ENCODE data around the gene SLC37A3.
"Not testable (repeated sequence)": the region's sequence is repeated elsewhere in the genome, so short reads cannot be mapped to it uniquely, and the experiment has no call there.

The SLC37A3 gene

DNA sequence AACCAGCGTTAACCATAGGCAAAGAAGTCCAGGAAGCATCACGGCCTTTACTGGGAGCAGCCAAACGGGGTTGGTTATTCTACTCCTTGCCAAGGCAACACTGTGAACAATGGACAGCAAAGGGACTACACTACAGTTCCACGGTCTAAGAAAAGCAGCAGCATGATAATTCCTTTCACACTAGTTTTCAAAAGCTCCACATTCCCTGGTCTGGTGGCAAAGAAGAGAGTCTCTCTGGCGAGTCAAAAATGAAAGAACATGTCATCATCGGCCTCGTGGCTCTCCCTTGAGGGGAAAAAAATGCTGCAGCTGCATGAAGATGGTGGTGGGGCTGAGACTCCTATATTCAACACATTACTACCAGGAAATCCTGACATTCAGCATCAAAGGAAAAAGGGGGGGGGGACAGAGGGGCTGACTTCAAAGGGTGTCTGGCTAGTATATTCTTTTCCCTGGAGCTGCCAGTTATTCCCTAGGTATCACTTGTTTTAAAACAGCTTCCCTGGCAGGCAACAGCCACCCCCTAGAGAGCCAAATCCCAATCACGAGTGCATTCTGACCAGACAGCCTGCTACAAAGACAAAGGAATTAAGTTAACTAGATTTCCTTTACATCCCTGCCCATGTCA lies 49.1 kb downstream of the SLC37A3 start:
- in situ Hi-C loops (cut with MboI; ENCODE audit: low sequenced_read_pairs): loop anchor here (25.0 kb wide), 1 partner anchor 337 kb away; no protein-coding TSS in a partner anchor

DNA sequence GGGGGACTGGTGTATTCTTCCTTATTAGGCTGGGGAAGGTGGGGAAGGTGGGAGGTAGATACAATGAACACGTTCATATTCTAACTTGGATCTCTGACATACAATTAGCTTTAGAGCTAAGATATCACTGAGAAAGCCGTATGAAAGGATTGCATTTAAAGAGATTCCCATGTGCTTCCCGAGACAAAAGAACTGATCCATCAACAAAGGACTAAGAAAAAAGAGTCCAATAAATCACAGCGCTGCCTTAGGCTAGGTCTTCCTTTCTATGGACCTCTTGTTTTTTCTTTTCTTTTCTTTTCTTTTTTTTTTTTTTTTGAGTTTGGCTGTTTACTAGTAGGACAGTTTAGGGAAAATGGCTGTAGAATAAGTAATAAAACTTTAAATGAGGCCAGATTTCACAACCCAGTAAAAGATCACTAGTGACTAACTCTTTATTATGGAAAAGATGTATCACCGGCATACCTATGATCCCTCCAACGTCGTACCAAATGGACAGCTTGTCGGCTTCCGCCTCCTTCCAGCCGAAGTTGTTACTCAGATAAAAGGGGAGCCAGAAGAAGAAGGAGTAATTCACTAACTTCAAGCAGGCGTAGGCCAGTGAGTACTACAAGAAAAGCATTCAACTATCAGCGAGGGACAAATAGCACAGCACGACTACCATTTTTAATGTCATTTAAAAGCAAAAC lies 50.0 kb downstream of the SLC37A3 start:
- in situ Hi-C loops (cut with MboI; ENCODE audit: low sequenced_read_pairs): loop anchor here (25.0 kb wide), 1 partner anchor 336 kb away; no protein-coding TSS in a partner anchor

DNA sequence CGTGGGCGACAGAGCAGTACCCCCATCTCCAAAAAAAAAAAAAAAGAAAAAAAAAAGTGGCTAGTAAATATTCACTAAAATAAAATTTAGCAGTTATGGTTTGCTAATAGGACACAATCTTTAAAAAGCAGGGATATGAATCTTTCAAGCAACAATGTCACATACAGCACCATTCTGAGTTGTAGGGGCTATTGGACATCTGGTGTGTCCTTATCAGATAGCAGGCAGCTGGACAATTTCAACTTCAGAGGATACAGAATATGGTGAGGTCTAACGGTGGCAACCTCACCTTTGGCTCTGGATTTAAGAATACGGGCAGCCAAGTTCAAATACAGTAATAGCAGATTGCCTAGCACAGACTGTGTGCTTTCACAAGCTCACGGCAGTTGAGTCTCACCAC lies 51.1 kb downstream of the SLC37A3 start:
- in situ Hi-C loops (cut with MboI; ENCODE audit: low sequenced_read_pairs): loop anchor here (25.0 kb wide), 1 partner anchor 335 kb away; no protein-coding TSS in a partner anchor

DNA sequence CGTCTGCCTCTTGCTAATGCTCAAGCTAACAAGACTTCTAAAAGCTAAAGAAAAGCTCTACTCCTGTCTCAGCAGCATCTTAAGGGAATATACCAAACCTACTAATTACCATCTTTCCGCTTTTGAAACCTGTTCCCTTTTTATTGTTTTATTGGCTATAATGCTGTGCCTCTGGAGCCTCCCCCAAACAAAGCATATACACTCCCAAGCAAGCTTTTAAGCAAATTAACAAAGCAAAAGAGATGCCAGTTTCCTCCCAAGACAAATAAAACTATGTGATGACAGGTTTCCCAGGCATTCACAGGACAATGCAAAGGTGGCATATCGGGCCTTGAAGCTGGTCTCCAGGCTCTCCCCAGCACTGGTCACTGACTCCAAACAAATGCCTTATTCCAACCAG lies 52.9 kb downstream of the SLC37A3 start:
- in situ Hi-C loops (cut with MboI; ENCODE audit: low sequenced_read_pairs): loop anchor here (25.0 kb wide), 1 partner anchor 333 kb away; no protein-coding TSS in a partner anchor

DNA sequence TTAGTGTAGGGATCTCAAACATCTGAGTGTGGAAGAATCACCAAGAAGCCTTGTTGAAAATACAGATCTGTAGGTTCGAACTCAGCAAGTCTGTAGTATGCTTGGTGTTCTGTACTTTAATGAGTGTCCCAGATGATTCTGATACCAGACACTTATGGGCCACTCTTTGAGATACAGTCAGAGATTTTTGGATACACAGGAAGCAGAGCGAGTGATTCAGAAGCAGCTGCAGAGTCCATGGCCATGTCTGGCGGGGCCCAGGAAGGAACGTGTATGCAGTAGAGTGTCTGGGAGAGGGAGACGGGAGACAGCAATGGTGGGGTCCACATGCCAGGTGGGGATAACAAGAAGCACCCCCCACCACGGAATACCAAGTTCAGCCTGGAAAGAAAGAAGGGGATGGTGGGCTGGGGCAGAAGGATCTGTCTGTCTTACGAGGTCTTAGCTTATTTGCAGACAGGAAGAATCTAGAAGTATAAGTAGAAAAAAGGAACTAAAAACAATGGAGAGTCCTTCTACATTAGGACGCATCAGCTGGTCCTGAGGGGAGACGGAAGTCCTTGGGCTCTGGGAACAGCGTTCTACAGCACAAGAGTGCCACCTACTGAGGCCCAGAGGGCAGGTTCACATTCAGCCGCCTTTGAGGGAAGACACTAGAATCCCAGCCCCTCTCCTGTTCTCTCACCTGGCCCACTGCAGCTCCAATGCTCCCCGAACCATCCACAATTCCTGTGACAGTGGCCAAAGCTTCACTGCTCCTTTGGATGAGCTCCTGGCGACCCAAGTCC lies 55.4 kb downstream of the SLC37A3 start:
- in situ Hi-C loops (cut with MboI; ENCODE audit: low sequenced_read_pairs): loop anchor here (25.0 kb wide), 1 partner anchor 331 kb away; no protein-coding TSS in a partner anchor

DNA sequence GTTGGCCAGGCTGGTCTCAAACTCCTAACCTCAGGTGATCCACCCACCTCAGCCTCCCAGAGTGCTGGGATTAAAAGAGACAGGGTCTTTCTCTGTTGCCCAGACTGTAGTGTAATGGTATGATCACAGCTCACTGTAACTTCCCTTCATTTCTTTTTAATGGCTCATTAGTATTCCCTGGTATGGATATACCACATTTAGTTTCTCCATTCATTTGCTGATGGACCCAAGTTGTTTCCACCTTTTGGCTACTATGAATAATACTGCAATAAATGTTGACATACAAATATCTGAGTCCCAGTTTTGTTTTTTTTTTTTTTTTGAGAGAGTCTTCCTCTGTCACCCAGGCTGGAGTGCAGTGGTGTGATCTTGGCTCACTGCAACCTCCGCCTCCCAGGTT lies 59.4 kb downstream of the SLC37A3 start:
- in situ Hi-C loops (cut with MboI; ENCODE audit: low sequenced_read_pairs): loop anchor here (25.0 kb wide), 1 partner anchor 327 kb away; no protein-coding TSS in a partner anchor

DNA sequence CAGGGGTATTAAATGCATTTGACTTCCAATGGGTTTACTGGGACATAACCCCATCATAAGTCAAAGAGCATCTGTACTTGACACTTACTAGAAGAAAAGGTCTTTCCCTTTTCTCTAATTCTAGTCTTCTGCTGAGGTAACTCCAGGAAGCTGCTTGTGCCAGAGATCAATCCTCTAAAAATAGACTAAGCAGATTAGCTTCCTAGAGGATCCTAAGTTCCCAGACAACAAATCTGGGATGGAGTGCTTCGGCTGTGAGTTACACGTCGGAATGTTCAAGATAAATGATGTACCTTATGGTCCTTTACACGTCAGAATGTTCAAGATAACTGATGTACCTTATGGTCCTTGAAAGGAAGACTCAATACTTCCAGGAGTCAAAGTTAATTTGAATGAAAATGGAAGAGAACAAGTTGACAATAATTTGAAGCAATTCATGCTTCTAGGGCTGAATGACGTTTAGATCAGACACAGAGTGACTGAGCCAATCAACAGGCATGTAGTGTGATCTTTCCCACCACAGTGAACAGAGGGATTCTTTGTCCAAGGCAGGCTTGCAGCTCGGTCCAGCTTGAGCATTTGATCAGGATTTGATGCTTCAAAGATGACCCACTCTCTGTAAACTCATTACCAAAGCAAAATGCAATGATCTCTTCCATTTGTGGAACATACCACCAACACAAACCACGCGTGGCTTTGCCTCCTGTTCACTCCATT lies 63.8 kb downstream of the SLC37A3 start:
- in situ Hi-C loops (cut with MboI; ENCODE audit: low sequenced_read_pairs): loop anchor here (25.0 kb wide), 1 partner anchor 322 kb away; no protein-coding TSS in a partner anchor

DNA sequence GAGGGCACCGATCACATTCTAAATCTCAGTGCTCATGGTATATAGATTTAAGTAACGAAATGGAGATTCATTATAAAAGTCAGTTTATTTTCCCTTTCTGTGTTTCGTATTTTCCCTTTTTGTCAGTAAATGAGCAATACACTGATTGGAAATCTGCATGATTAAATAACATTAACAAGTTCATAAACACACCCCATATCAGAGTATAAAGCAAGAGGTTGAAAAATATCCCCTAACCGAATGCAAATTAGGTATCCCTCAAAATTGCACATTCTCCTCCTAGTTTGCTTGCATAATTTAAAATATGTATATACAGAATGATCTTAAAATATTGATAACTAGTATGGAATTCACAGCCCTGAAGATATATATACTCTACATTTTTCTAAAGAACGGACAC lies 64.6 kb downstream of the SLC37A3 start:
- in situ Hi-C loops (cut with MboI; ENCODE audit: low sequenced_read_pairs): loop anchor here (25.0 kb wide), 1 partner anchor 321 kb away; no protein-coding TSS in a partner anchor

DNA sequence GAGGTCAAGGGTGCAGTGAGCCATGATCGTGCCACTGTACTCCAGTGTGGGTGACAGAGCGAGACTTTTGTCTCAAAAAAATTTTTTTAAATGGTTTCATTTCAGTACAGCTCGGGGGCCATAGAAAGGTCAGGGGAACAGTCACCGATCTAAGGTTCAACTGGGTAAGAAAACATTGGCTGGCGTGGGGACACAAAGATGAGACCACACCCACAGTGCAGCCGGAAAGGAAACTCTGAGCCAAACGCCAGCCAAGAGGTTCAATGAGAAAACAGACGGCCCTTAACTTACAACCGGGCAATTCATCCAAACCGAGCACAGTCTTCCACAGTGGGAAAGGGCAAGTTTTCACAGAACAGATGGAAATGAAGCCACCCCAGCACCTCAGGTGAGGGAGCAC lies 65.1 kb downstream of the SLC37A3 start:
- in situ Hi-C loops (cut with MboI; ENCODE audit: low sequenced_read_pairs): loop anchor here (25.0 kb wide), 1 partner anchor 321 kb away; no protein-coding TSS in a partner anchor

DNA sequence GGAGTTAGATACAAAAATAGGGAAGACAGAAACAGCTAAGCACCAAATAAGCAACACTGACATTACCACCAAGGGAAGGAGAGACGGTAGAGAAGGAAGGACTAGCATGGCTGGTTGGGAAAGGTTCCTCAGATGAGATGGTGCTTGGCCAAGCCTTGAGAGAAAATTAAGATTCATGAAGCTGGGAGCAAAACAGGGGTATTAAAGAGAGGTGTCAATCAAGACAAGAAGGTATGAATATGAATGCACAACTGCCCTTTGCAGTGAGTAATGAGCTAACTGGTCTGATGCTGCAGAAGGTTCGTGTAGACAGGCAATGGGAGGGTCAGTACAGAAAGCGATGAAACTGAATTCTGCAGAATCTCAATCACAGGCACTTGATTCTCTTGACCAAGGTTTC lies 67.7 kb downstream of the SLC37A3 start:
- in situ Hi-C loops (cut with MboI; ENCODE audit: low sequenced_read_pairs): loop anchor here (25.0 kb wide), 1 partner anchor 318 kb away; no protein-coding TSS in a partner anchor

DNA sequence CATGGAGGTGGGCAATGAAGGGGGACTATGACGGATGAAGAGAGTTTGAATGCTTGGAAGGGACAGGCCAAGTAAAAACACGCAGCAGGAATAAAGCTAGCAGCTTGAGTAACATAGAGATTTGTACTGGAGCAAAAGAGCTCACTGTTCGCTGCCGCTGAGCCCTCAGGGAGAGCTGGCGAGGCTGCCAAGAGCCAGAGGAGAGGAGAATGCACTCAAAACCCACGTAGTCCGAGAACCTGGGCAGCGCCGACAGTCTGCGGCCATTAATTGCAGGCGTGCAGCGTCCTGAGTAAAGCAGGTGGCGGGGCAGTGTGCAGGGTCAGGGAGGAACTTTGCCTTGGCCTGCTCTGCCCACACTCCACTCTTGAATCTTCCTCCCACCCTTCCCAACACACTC lies 68.2 kb downstream of the SLC37A3 start:
- in situ Hi-C loops (cut with MboI; ENCODE audit: low sequenced_read_pairs): loop anchor here (25.0 kb wide), 1 partner anchor 318 kb away; no protein-coding TSS in a partner anchor

DNA sequence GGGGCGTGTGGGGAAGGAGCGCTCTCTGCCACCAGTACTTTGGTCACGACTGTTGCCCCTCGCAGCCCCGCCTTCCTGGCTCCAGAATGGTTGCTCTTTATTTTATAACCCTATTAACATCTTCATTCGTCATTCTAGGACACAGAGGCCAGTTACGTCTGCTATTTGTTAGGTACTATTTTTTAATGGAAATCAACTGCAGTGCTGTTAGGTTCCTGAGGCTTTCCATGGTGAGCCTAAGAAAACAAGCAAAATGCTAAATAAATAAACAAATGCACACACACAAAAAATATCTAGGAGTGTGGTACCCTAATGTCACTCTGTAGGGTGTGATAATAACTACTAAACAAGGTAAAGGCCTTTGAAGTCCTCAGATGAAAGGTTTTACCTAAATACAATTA lies 71.1 kb downstream of the SLC37A3 start:
- in situ Hi-C loops (cut with MboI; ENCODE audit: low sequenced_read_pairs): loop anchor here (25.0 kb wide), 1 partner anchor 315 kb away; no protein-coding TSS in a partner anchor

DNA sequence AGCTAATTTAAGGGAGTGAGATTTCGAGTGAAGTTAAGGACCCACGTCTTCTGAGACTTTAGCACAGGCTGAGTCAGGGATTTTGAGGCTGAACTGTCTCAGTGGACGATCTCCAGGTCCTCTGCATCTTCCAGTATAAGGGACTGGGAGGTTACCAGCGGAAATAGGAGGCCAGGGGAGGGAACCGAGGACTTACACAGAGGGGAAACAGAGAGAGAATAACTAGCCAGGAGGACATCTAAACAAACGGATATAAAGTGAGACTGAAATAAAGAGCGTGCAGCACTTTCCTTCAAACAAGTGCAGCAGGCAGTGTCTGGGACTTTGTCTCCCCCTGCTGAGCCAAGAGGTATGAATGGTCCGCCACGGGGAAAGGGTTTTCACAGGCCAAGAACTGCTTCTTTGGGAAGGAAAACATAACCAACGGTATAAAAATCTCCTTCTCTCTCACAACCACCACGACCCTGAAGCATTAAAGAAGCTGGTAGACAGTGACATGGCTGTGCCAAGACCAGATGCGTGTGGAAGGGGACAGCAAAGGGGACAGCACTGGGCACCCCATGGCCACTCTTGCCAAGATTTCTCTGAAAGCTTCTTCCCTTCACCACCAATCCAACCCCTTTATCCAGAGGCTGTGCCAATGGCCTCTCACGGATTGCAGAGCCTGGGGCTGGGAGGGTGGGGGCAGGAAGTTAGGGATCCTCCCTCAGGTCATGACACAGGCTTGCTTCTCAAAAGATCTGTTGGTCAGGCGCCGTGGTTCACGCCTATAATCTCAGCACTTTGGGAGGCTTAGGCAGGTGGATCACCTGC lies 72.0 kb downstream of the SLC37A3 start:
- in situ Hi-C loops (cut with MboI; ENCODE audit: low sequenced_read_pairs): loop anchor here (25.0 kb wide), 1 partner anchor 314 kb away; no protein-coding TSS in a partner anchor

DNA sequence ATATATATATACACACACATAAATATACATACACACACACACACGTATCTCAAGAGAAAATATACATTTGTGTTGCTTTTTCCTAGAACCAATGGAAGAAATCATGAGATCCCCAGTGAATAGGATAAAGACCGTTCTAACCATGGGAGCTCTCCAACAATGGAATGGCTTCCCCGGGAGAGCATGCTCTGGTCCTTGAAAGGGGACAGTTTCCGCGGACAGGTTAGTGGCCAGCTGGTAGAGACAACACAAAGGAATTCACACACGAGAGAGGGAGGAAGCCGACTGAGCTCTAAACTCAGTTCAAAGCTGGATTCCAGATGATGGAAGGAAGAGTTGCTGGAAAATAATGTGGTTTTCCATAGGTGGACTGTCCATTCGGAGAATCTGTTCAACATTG lies 72.7 kb downstream of the SLC37A3 start:
- in situ Hi-C loops (cut with MboI; ENCODE audit: low sequenced_read_pairs): loop anchor here (25.0 kb wide), 1 partner anchor 313 kb away; no protein-coding TSS in a partner anchor

DNA sequence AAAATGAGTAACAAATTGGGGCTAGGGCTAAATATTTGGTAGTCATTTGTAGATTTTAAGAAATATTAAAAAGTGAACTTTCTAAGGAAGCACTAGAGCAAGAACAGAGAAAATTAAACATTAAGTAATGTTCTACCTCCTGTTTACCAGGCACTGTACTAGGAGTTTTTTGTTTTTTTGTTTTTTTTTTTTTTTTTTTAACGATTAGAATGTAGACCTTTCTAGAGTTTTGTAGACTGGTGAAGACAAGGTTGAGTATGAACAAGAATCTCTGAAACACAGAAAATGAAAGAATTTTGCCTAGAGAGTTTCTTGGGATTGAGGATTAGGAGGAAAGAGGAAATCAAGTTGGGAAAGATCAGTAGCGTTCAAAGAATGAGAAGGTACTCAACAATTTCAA lies 73.6 kb downstream of the SLC37A3 start:
- in situ Hi-C loops (cut with MboI; ENCODE audit: low sequenced_read_pairs): loop anchor here (25.0 kb wide), 1 partner anchor 312 kb away; no protein-coding TSS in a partner anchor

DNA sequence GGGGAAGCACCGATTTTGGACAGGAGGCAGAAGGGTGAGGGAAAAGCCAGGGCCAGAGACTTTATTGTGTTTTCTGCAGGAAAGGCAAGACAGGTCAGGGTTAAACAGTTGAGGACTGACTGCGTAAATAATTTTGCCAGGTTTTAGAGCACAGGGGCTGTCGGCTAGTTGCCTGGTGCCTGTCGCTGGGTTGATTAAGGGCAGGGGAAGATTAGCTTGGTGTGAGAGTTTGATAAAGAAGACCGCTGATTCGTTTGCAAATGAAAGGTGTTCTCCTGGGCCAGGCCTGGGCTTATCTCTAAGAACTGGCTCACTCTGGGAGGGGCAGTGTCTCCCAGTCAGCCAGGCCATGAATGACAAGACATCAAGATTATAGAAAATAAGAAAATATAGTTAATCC lies 75.6 kb downstream of the SLC37A3 start:
- in situ Hi-C loops (cut with MboI; ENCODE audit: low sequenced_read_pairs): no loop called here

DNA sequence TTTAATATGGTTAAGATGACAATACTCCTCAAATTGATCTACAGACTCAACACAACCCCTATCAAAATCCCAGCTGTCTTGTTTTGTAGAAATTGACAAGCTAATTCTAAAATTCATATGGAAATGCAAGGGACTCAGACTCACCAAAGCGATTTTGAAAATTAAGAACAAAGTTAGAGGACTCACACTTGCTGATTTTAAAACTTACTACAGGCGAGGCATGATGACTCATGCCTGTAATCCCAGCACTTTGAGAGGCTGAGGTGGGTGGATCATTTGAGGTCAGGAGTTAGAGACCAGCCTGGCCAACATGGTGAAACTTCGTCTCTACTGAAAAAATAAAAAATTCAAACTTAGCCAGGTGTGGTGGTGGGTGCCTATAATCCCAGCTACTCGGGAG lies 78.3 kb downstream of the SLC37A3 start:
- in situ Hi-C loops (cut with MboI; ENCODE audit: low sequenced_read_pairs): not testable (repeated sequence)

DNA sequence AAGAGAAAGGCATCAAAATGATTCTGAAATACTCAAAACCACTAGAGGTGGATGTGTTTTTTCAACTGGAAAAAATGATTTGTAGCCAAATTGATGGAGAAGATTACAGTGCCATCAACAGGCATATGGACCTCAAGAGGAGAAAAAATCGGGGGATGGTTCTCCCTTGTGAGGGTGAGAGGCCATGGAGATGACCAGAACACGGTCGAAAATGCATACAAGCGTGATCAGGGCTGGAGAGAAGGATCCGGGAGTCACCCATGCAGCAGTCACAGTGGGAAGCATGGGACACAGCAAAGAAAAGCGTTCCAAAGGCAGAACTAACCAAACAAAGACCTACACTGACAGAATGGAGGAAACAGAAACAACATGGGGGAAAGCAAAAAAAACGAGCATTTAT lies 80.3 kb downstream of the SLC37A3 start:
- in situ Hi-C loops (cut with MboI; ENCODE audit: low sequenced_read_pairs): no loop called here

DNA sequence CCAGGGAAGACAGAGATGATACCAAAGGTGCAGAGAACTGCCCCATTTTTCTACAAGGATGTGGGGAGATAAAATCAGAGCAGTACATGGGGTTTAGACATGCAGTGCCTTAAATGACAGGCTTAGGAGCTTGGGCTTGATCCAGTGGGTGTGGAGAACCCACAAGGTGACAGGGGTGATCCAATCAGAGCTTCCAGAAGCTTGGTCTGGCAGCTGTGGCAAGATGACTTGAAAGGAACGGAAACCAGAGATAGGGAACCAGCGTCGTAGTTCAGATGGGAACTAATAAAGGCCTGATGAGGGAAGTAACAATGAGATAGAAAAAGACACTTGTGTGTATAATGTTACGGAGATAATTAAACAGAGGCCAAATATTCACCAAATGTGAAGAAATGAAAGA lies 80.7 kb downstream of the SLC37A3 start:
- in situ Hi-C loops (cut with MboI; ENCODE audit: low sequenced_read_pairs): no loop called here

Data from HL-60/S4 treated with phorbol 12-myristate 13-acetate at 8.2 ng/mL for 4 days and 3 days (cell line).